SH-SY5Y (cell line): ENCODE results near the gene PARP8.

Experiments
- GATA2 ChIP-seq: IDR thresholded peaks from 2 replicates; pipeline ENCODE4 v1.6.1; 2011; ENCODE audit warnings: mild to moderate bottlenecking, low read depth, low read length
- GATA3 ChIP-seq: IDR thresholded peaks from 2 replicates; pipeline ENCODE4 v1.6.1; 2011; ENCODE audit warnings: low read depth, mild to moderate bottlenecking, low read length, moderate library complexity

DNA sequence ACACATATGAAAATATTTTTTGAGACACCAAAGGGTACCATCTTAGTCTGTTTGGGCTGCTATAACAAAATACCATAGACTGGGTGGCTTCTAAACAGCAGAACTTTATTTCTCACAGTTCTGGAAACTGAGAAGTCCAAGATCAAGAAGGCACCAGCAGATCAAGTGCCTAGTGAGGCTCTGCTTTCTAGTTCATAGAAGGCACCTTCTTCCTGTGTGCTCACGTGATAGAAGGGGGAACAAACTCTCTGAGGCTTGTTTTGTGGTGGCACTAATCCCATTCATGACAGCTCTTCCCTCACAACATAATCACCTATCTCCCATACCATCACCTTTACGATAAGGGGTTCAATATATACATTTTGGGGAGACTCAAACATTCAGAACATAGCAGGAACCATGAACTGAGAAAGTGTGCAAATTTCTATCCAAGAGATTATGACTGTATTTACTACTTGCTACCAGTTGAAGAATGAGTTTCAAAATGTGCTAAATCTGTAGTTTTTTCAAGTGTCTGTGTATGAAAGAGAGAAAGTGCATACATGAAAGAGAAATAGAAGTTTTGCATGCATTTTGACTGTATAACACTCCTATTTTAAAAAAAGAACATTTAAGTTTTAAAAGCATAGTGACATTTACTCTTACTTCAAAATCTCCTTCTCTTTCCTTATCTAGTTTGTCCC, 207.3 kb downstream of the PARP8 start:
- TF ChIP-seq GATA2 (no peak), GATA3 (no peak)
